Measurements from ENCODE around the gene CNTNAP2.

DNA sequence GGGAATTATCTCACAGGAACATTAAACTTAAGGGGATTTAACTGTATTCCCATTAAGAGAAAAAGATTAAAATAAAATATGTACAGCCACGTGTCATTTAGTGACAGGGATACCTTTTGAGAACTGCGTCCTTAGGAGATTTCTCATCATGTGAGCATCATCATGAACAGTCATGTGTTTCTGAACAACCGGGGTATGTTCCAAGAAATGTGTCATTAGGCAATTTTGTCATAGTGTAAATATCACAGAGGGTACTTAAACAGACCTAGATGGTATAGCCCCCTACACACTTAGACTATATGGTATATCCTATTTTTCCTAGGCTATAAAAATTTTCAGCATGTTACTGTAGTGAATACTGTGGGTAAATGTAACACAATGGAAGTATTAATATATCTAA is 840.3 kb downstream of the CNTNAP2 start:
- TF ChIP-seq, protein P1, sequence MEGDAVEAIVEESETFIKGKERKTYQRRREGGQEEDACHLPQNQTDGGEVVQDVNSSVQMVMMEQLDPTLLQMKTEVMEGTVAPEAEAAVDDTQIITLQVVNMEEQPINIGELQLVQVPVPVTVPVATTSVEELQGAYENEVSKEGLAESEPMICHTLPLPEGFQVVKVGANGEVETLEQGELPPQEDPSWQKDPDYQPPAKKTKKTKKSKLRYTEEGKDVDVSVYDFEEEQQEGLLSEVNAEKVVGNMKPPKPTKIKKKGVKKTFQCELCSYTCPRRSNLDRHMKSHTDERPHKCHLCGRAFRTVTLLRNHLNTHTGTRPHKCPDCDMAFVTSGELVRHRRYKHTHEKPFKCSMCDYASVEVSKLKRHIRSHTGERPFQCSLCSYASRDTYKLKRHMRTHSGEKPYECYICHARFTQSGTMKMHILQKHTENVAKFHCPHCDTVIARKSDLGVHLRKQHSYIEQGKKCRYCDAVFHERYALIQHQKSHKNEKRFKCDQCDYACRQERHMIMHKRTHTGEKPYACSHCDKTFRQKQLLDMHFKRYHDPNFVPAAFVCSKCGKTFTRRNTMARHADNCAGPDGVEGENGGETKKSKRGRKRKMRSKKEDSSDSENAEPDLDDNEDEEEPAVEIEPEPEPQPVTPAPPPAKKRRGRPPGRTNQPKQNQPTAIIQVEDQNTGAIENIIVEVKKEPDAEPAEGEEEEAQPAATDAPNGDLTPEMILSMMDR (conservative IDR thresholded peaks at IDR 0.05; ENCODE audit: low read length), result no peak
- no peak for TF ChIP-seq EZH2phosphoT487 (IDR thresholded peaks at IDR 0.05; ENCODE audit: borderline replicate concordance, low read depth, low read length)
